CD4-positive, alpha-beta memory T cell (primary cell): ENCODE data around the gene POLR3C. TPM values are rescaled to one million over a fixed set of nuclear protein-coding genes. Genes with fewer than 3 reads are reported as not detected.

Experiments used
- CTCF ChIA-PET: fragments of 350-600 bp; sonication (Branson Sonifier 250); formaldehyde crosslinking; loops from one replicate; lab custom pipeline; 2021; ENCODE audit warnings: inconsistent platforms; ENCODE audit not compliant: partially characterized antibody; lab: Charles Lee
- POLR2A ChIA-PET: fragments of 350-600 bp; sonication (Branson Sonifier 250); formaldehyde crosslinking; loops from one replicate; lab custom pipeline; 2021; ENCODE audit not compliant: partially characterized antibody; lab: Charles Lee
- DNase-seq, 5 donors: peaks; one replicate each; pipeline versions ENCODE4 v3.0.0 to v3.0.0-alpha.2; 2020 to 2022; ENCODE audit warnings: mixed read lengths in 1 of 5
- H3K27ac ChIP-seq: one replicate; pipeline ENCODE4 v1.7.0; 2013; ENCODE audit warnings: low read depth, low read length
- H3K27me3 ChIP-seq: 2 replicates; pipeline ENCODE4 v1.7.0; 2013; ENCODE audit warnings: mild to moderate bottlenecking, low read length, moderate library complexity; ENCODE audit not compliant: insufficient read depth
- H3K36me3 ChIP-seq: 2 replicates; pipeline ENCODE4 v1.7.0; 2013; ENCODE audit warnings: mild to moderate bottlenecking, low read length, moderate library complexity; ENCODE audit not compliant: insufficient read depth
- H3K4me1 ChIP-seq: 2 replicates; pipeline ENCODE4 v1.7.0; 2013; ENCODE audit warnings: mild to moderate bottlenecking, low read length, moderate library complexity; ENCODE audit not compliant: insufficient read depth
- H3K4me3 ChIP-seq, 2 donors: one replicate each; pipeline ENCODE4 v1.7.0; 2013; ENCODE audit warnings: low read length in 2 of 2, mild to moderate bottlenecking in 1 of 2
- H3K9me3 ChIP-seq, 2 donors: one replicate each; pipeline ENCODE4 v1.7.0; 2013; ENCODE audit warnings: low read length in 2 of 2, control low read depth in 1 of 2; ENCODE audit not compliant: control insufficient read depth in 1 of 2
- H3K27ac Mint-ChIP-seq, 7 donors: one replicate each; pipeline ENCODE4 v1.8.0; 2020 to 2021; ENCODE audit warnings: mixed read lengths in 7 of 7, mild to moderate bottlenecking in 6 of 7, inconsistent platforms in 3 of 7, moderate library complexity in 3 of 7
- H3K27me3 Mint-ChIP-seq, 2 donors: one replicate each; pipeline ENCODE4 v1.8.0; 2020 to 2021; ENCODE audit warnings: mixed read lengths in 2 of 2
- H3K36me3 Mint-ChIP-seq, 2 donors: one replicate each; pipeline ENCODE4 v1.8.0; 2020 to 2021; ENCODE audit warnings: mixed read lengths in 2 of 2, inconsistent platforms in 1 of 2, mild to moderate bottlenecking in 1 of 2
- H3K4me1 Mint-ChIP-seq, 4 donors: one replicate each; pipeline ENCODE4 v1.8.0; 2020 to 2021; ENCODE audit warnings: mixed read lengths in 4 of 4, mild to moderate bottlenecking in 1 of 4
- H3K4me3 Mint-ChIP-seq, 8 donors: one replicate each; pipeline ENCODE4 v1.8.0; 2020 to 2021; ENCODE audit warnings: mixed read lengths in 8 of 8, mild to moderate bottlenecking in 7 of 8, moderate library complexity in 6 of 8, inconsistent platforms in 3 of 8
- H3K9me3 Mint-ChIP-seq, 8 donors: one replicate each; pipeline ENCODE4 v1.8.0; 2020 to 2021; ENCODE audit warnings: mixed read lengths in 8 of 8, mild to moderate bottlenecking in 5 of 8, inconsistent platforms in 3 of 8, moderate library complexity in 1 of 8
- intact Hi-C: fragments of 100-400 bp; cut with micrococcal nuclease; formaldehyde crosslinking; loops from one replicate; pipeline ENCODE4 v1.15.1; 2023
- polyA plus RNA-seq, 2 donors: library from polyadenylated mRNA; unstranded; fragments of 300-500 nt; fragmentation: Illumina TruSeq; gene quantifications; one replicate each; pipeline ENCODE4 v1.2.3, GENCODE V29; 2021
- total RNA-seq, 2 experiments: library from RNA; stranded (reverse); gene quantifications; one replicate each; pipeline ENCODE4 v1.2.3, GENCODE V29; 2021

POLR3C gene
- 10 to 100 TPM; 43.5 to 44.8 TPM for total RNA-seq
- 10 to 100 TPM; 43.5 to 52.0 TPM for polyA plus RNA-seq

GRCh38 chr1:145823565-145824498 lies at the start of gene POLR3C, which contains the start of gene RNF115:
POLR3C (plus strand) TSS chr1:145824200; CDS start chr1:145825777, 1,577 bp downstream.
RNF115 (minus strand) TSS chr1:145824095; CDS start chr1:145823873, 222 bp downstream.
- POLR2A ChIA-PET = interaction anchor here (0.8 to 5.7 kb wide), 14 partner anchors 15 to 215 kb away, joined by 3 to 58 read pairs (median 8); partner anchors contain the start of genes ANKRD34A, LIX1L, NUDT17 and PEX11B
- peaks cover 23% of the 10 kb centered on the region for H3K4me1 ChIP-seq
- DNase-seq = peak; percentile 84 to 92 (median 86)
- CTCF ChIA-PET = interaction anchor here (1.0 to 3.7 kb wide), 3 partner anchors 22 to 195 kb away, joined by 3 to 31 read pairs (median 4); partner anchors contain the start of gene NUDT17
- H3K4me3 ChIP-seq = peak within 1 kb of the TSS; percentile 93 to 100
- Mint-ChIP-seq H3K27ac (peak within 1 kb of the TSS; percentile 90 to 99 (median 97)), H3K9me3 (no peaks in the 10 kb centered on the region), H3K36me3 (peaks cover 29 to 39% of the 10 kb centered on the region in 2 donors), H3K4me1 (peaks cover 17 to 35% (median 24%) of the 10 kb centered on the region in 4 donors), H3K4me3 (peak within 1 kb of the TSS; percentile 97 to 99 (median 98)), H3K27me3 (no peaks in the 10 kb centered on the region)
- H3K27ac ChIP-seq = peak within 1 kb of the TSS; percentile 78
- intact Hi-C loops = loop anchor here (1.0 to 2.0 kb wide), 2 partner anchors 21 to 35 kb away; partner anchors contain the start of genes NUDT17 and PIAS3
- no peaks in the 10 kb centered on the region for H3K27me3 ChIP-seq
- H3K9me3 ChIP-seq = no peaks in the 10 kb centered on the region
- H3K36me3 ChIP-seq = peaks cover 24% of the 10 kb centered on the region

- Histone ChIP-seq H3K4me1 (no peaks in the 10 kb centered on the region), H3K36me3 (peaks cover 4% of the 10 kb centered on the region), H3K4me3 (no peak overlapping the region), H3K27me3 (no peaks in the 10 kb centered on the region), H3K27ac (no peak overlapping the region), H3K9me3 (no peaks in the 10 kb centered on the region)
- ChIA-PET POLR2A (no interaction called here), CTCF (no interaction called here)
- no peak for DNase-seq
- H3K4me1 Mint-ChIP-seq = peaks cover 6 to 14% (median 9%) of the 10 kb centered on the region in 4 donors
- intact Hi-C loops = no loop called here
- H3K4me3 Mint-ChIP-seq = no peak overlapping the region
- H3K36me3 Mint-ChIP-seq = peaks cover 25 to 26% of the 10 kb centered on the region in 2 donors
- H3K27ac Mint-ChIP-seq = no peak overlapping the region
- no peaks in the 10 kb centered on the region for H3K27me3 Mint-ChIP-seq
- H3K9me3 Mint-ChIP-seq = no peaks in the 10 kb centered on the region
Observed at GRCh38 chr1:145777357-145778145, 46.4 kb upstream of the POLR3C start.

- H3K4me1 ChIP-seq = no peaks in the 10 kb centered on the region
- peaks cover 20 to 22% of the 10 kb centered on the region in 2 donors for H3K36me3 Mint-ChIP-seq
- no peak overlapping the region for H3K4me3 Mint-ChIP-seq
- intact Hi-C loops = no loop called here
- H3K27me3 ChIP-seq = no peaks in the 10 kb centered on the region
- no peak for DNase-seq
- H3K27ac ChIP-seq = no peak overlapping the region
- H3K9me3 Mint-ChIP-seq = no peaks in the 10 kb centered on the region
- no peaks in the 10 kb centered on the region for H3K9me3 ChIP-seq
- H3K36me3 ChIP-seq = peaks cover 4% of the 10 kb centered on the region
- H3K4me3 ChIP-seq = no peak overlapping the region
- H3K27ac Mint-ChIP-seq = peak overlapping the region in 1 of 7 donors; percentile 13
- H3K4me1 Mint-ChIP-seq = peaks cover 6 to 14% (median 9%) of the 10 kb centered on the region in 4 donors
- POLR2A ChIA-PET = no interaction called here
- no peaks in the 10 kb centered on the region for H3K27me3 Mint-ChIP-seq
- CTCF ChIA-PET = no interaction called here
Observed at GRCh38 chr1:145778146-145778540, 45.9 kb upstream of the POLR3C start.

- no peak for DNase-seq
- Histone ChIP-seq H3K27ac (no peak overlapping the region), H3K36me3 (peaks cover 4% of the 10 kb centered on the region), H3K9me3 (no peaks in the 10 kb centered on the region), H3K4me3 (no peak overlapping the region), H3K27me3 (no peaks in the 10 kb centered on the region), H3K4me1 (peaks cover 16% of the 10 kb centered on the region)
- H3K27me3 Mint-ChIP-seq = no peaks in the 10 kb centered on the region
- H3K4me3 Mint-ChIP-seq = no peak overlapping the region
- peak overlapping the region in 1 of 7 donors; percentile 29 for H3K27ac Mint-ChIP-seq
- no peaks in the 10 kb centered on the region for H3K9me3 Mint-ChIP-seq
- H3K36me3 Mint-ChIP-seq = peaks cover 23 to 46% of the 10 kb centered on the region in 2 donors
- ChIA-PET CTCF (no interaction called here), POLR2A (no interaction called here)
- intact Hi-C loops = no loop called here
- H3K4me1 Mint-ChIP-seq = peaks cover 17 to 24% (median 20%) of the 10 kb centered on the region in 4 donors
Observed at GRCh38 chr1:145782272-145783099, 41.5 kb upstream of the POLR3C start.

GRCh38 chr1:145784409-145784808 lies 39.6 kb upstream of the POLR3C start:
- H3K27ac Mint-ChIP-seq = no peak overlapping the region
- CTCF ChIA-PET = no interaction called here

GRCh38 chr1:145785547-145785946 lies 38.5 kb upstream of the POLR3C start:
- Histone ChIP-seq H3K9me3 (no peaks in the 10 kb centered on the region), H3K27ac (no peak overlapping the region), H3K4me3 (no peak overlapping the region), H3K27me3 (no peaks in the 10 kb centered on the region), H3K36me3 (peaks cover 4% of the 10 kb centered on the region), H3K4me1 (peaks cover 16% of the 10 kb centered on the region)
- peak overlapping the region in 3 of 7 donors; percentile 2 to 71 (median 2) for H3K27ac Mint-ChIP-seq
- POLR2A ChIA-PET = no interaction called here
- intact Hi-C loops = no loop called here
- no peaks in the 10 kb centered on the region for H3K27me3 Mint-ChIP-seq
- CTCF ChIA-PET = no interaction called here
- DNase-seq = no peak
- H3K4me1 Mint-ChIP-seq = peaks cover 20 to 28% (median 22%) of the 10 kb centered on the region in 4 donors
- H3K9me3 Mint-ChIP-seq = no peaks in the 10 kb centered on the region
- no peak overlapping the region for H3K4me3 Mint-ChIP-seq
- H3K36me3 Mint-ChIP-seq = peaks cover 31 to 53% of the 10 kb centered on the region in 2 donors

More at GRCh38 chr1:145784409-145784808, 39.6 kb upstream of the POLR3C start:
- peaks cover 16% of the 10 kb centered on the region for H3K4me1 ChIP-seq
- no peaks in the 10 kb centered on the region for H3K9me3 Mint-ChIP-seq
- no peaks in the 10 kb centered on the region for H3K27me3 Mint-ChIP-seq
- H3K36me3 Mint-ChIP-seq = peaks cover 31 to 53% of the 10 kb centered on the region in 2 donors
- intact Hi-C loops = no loop called here
- H3K27me3 ChIP-seq = no peaks in the 10 kb centered on the region
- no peak overlapping the region for H3K4me3 ChIP-seq
- H3K36me3 ChIP-seq = peaks cover 4% of the 10 kb centered on the region
- H3K9me3 ChIP-seq = no peaks in the 10 kb centered on the region
- no peak overlapping the region for H3K4me3 Mint-ChIP-seq
- H3K27ac ChIP-seq = no peak overlapping the region
- H3K4me1 Mint-ChIP-seq = peaks cover 20 to 28% (median 22%) of the 10 kb centered on the region in 4 donors
- POLR2A ChIA-PET = no interaction called here
- no peak for DNase-seq
